C4-2B (cell line): ENCODE data around the gene KCNK15.

ENCODE experiments used
- H3K27ac ChIP-seq: fragments of 450-650 bp; 2 replicates; pipeline ENCODE4 v1.5.1; 2017
- CTCF ChIP-seq: fragments of 450-650 bp; conservative IDR thresholded peaks from 2 replicates; pipeline ENCODE4 v1.5.1; 2017; ENCODE audit warnings: mild to moderate bottlenecking
- ZFX ChIP-seq: fragments of 450-650 bp; IDR thresholded peaks from 2 replicates; pipeline ENCODE4 v1.6.1; 2017

KCNK15 gene

GRCh38 chr20:44702776-44703175 is 42.9 kb upstream of the KCNK15 start:
- H3K27ac ChIP-seq = no peak overlapping the region
- no peak for TF ChIP-seq ZFX
- no peak for TF ChIP-seq CTCF

GRCh38 chr20:44703183-44703925 is 42.3 kb upstream of the KCNK15 start:
- TF ChIP-seq CTCF = no peak
- no peak for TF ChIP-seq ZFX
- H3K27ac ChIP-seq = no peak overlapping the region

- no peak overlapping the region for H3K27ac ChIP-seq
- no peak for TF ChIP-seq ZFX
- TF ChIP-seq CTCF = no peak
These were observed 41.6 kb upstream of the KCNK15 start for GRCh38 chr20:44703956-44704488.

- H3K27ac ChIP-seq = no peak overlapping the region
- TF ChIP-seq ZFX (no peak), CTCF (no peak)
These were observed 41.1 kb upstream of the KCNK15 start for GRCh38 chr20:44704551-44704971.

- TF ChIP-seq ZFX = no peak
- no peak for TF ChIP-seq CTCF
- H3K27ac ChIP-seq = no peak overlapping the region
These were observed 40.1 kb upstream of the KCNK15 start for GRCh38 chr20:44705364-44706094.

GRCh38 chr20:44706301-44707017 is 39.2 kb upstream of the KCNK15 start:
- no peak overlapping the region for H3K27ac ChIP-seq
- TF ChIP-seq ZFX (no peak), CTCF (no peak)
